HEK293T (cell line): ENCODE measurements around the gene LAMC2.

Experiments
- BHLHE40 ChIP-seq: fragments of 450-650 bp; IDR thresholded peaks from 2 replicates; pipeline ENCODE4 v1.6.1; 2016; ENCODE audit warnings: mild to moderate bottlenecking, moderate library complexity, borderline replicate concordance
- ELF4 ChIP-seq: fragments of 450-650 bp; IDR thresholded peaks from 2 replicates; pipeline ENCODE4 v1.6.1; 2017; ENCODE audit warnings: antibody characterized with exemption
- FOXK2 ChIP-seq: fragments of 450-650 bp; IDR thresholded peaks from 2 replicates; pipeline ENCODE4 v1.6.1; 2016; ENCODE audit warnings: mild to moderate bottlenecking
- FOXM1 ChIP-seq: fragments of 450-650 bp; IDR thresholded peaks from 2 replicates; pipeline ENCODE4 v1.6.1; 2017; ENCODE audit warnings: mild to moderate bottlenecking, borderline replicate concordance
- NFRKB ChIP-seq: fragments of 450-650 bp; IDR thresholded peaks from 2 replicates; pipeline ENCODE4 v1.6.1; 2016; ENCODE audit warnings: mild to moderate bottlenecking, moderate library complexity

- no peak for TF ChIP-seq FOXM1
- no peak for TF ChIP-seq FOXK2
- no peak for TF ChIP-seq NFRKB
- no peak for TF ChIP-seq ELF4
- TF ChIP-seq BHLHE40, result no peak
Observed at GRCh38 chr1:183226963-183227362, 40.9 kb downstream of the LAMC2 start.
